Measurements from ENCODE around the gene LSM14A. TPM values are rescaled to one million over a fixed set of nuclear protein-coding genes. Genes with fewer than 3 reads are reported as not detected.
"Not testable (repeated sequence)": the region's sequence is repeated elsewhere in the genome, so short reads cannot be mapped to it uniquely, and the experiment has no call there.

The LSM14A gene
- total and polyA plus RNA-seq, 2 of the 8 experiments (the other 6 are each of a cell fraction or from before 2014, with no cell fraction given), result 117 to 195 TPM

DNA sequence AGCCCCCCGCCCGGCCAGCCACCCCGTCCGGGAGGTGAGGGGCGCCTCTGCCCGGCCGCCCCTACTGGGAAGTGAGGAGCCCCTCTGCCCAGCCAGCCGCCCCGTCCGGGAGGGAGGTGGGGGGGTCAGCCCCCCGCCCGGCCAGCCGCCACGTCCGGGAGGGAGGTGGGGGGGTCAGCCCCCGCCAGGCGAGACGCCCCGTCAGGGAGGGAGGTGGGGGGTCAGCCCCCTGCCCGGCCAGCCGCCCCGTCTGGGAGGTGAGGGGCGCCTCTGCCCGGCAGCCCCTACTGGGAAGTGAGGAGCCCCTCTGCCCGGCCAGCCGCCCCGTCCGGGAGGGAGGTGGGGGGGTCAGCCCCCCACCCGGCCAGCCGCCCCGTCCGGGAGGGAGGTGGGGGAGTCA lies 39.6 kb upstream of the LSM14A start:
- H4K5ac ChIP-seq (ENCODE audit: insufficient read length, low read depth, low read length); H2BK5ac ChIP-seq (ENCODE audit: low read depth, low read length); H2AFZ ChIP-seq (ENCODE audit: low read length); CTCF ChIA-PET (ENCODE audit: partially characterized antibody); H3K4me1 ChIP-seq (replicated peaks in 1 of 4; ENCODE audit: control insufficient read depth in 3 of 4, insufficient read depth in 4 of 4, low read length in 3 of 4); FAIRE-seq; H4K91ac ChIP-seq (replicated peaks; ENCODE audit: insufficient read length, low read length); H3K27me3 ChIP-seq (replicated peaks in 1 of 4; ENCODE audit: control insufficient read depth in 3 of 4, extremely low read depth in 1 of 4, insufficient read depth in 3 of 4, low read length in 3 of 4); H3K4me2 ChIP-seq (ENCODE audit: insufficient read depth in 1 of 2, low read depth in 2 of 2, low read length in 2 of 2); H3K27ac ChIP-seq (ENCODE audit: low read depth, low read length); H3K79me1 ChIP-seq (ENCODE audit: low read depth, low read length); POLR2A ChIA-PET (ENCODE audit: partially characterized antibody); H2BK12ac ChIP-seq (ENCODE audit: low read depth, low read length); H3K14ac ChIP-seq (ENCODE audit: insufficient read length); H2AK5ac ChIP-seq (ENCODE audit: low read depth, low read length); H3K9me3 ChIP-seq (ENCODE audit: insufficient read depth in 2 of 2, low read depth in 1 of 2, low read length in 1 of 2); H3K9ac ChIP-seq (replicated peaks in 1 of 4; ENCODE audit: extremely low read depth in 1 of 4, low read depth in 3 of 4, low read length in 3 of 4); H3K23me2 ChIP-seq (ENCODE audit: low read depth, low read length); DNase-seq (ENCODE audit: low read depth in 1 of 2, low spot score in 2 of 2); H2BK20ac ChIP-seq (ENCODE audit: low read length); H3K4me3 ChIP-seq (ENCODE audit: extremely low read depth in 1 of 4, insufficient read depth in 2 of 4, low read depth in 3 of 4, low read length in 4 of 4); H3K56ac ChIP-seq (replicated peaks; ENCODE audit: insufficient read length, low read depth, low read length); H2BK120ac ChIP-seq (replicated peaks; ENCODE audit: low read depth, low read length); H4K8ac ChIP-seq (ENCODE audit: extremely low read depth, insufficient read depth, low read length); H3K4ac ChIP-seq (replicated peaks; ENCODE audit: insufficient read length, low read depth, low read length); H3K79me2 ChIP-seq (ENCODE audit: control insufficient read depth in 1 of 2, insufficient read depth in 2 of 2, low read length in 2 of 2); H3K36me3 ChIP-seq (ENCODE audit: control insufficient read depth in 2 of 4, insufficient read depth in 4 of 4, low read length in 3 of 4); H3K18ac ChIP-seq (ENCODE audit: extremely low read depth, low read length); H2BK15ac ChIP-seq (ENCODE audit: low read length); H4K20me1 ChIP-seq (replicated peaks in 1 of 2; ENCODE audit: control insufficient read depth in 1 of 2, insufficient read depth in 2 of 2, low read length in 2 of 2); H3K23ac ChIP-seq (ENCODE audit: insufficient read length): not testable (repeated sequence)
- no CpG with 5 or more reads among the region's 32 CpGs for WGBS, 2 experiments (ENCODE audit: extremely low coverage in 1 of 2, insufficient coverage in 1 of 2, insufficient read length in 1 of 2, insufficient replicate concordance in 2 of 2, low coverage in 1 of 2, low lambda C conversion rate in 2 of 2, missing lambda C conversion rate in 1 of 2)
